T follicular helper cell (primary cell): Measurements from ENCODE around the gene RBM7.

ENCODE experiments used
- DNase-seq: peaks from one replicate; pipeline ENCODE4 v3.0.0-alpha.2; 2020; ENCODE audit warnings: low read depth

The RBM7 gene

DNA sequence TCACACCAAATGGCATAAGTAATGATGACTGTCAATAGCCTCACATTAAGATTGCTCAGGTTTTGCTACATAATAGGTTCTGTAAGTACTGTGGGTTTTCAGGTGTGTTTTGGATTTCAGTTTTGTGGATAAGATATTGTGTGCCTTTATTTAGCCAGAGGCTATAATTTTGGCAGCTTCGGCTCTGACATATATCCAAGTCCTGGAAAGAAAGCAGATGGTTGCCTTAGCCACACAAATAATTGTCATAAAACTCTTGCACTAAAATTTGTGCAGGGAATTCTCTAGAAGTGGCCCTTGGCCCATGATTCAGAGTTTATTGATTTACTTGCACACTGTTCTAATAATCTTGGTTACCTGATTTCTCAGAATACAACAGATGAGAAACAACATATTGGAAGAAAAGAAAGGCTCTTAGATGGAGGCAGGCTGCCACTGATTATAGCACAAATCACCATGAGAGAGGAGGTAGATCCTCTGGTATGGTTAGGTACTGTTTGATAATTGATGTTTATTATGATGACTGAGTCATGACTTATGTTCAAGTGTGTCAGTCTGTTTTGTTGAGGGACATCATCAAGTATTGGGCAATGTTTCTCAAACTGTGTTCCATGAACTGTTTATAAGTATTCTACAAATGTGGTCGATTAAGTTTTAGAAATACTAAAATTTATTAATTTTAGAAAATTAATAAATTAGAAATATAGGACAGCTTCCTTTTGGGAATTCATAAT, 48.5 kb downstream of the RBM7 start:
- no peak for DNase-seq

DNA sequence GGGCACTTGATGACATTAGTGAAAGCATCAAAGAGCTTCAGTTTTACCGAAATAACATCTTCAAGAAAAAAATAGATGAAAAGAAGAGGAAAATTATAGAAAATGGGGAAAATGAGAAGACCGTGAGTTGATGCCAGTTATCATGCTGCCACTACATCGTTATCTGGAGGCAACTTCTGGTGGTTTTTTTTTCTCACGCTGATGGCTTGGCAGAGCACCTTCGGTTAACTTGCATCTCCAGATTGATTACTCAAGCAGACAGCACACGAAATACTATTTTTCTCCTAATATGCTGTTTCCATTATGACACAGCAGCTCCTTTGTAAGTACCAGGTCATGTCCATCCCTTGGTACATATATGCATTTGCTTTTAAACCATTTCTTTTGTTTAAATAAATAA, 49.4 kb downstream of the RBM7 start:
- DNase-seq = no peak

DNA sequence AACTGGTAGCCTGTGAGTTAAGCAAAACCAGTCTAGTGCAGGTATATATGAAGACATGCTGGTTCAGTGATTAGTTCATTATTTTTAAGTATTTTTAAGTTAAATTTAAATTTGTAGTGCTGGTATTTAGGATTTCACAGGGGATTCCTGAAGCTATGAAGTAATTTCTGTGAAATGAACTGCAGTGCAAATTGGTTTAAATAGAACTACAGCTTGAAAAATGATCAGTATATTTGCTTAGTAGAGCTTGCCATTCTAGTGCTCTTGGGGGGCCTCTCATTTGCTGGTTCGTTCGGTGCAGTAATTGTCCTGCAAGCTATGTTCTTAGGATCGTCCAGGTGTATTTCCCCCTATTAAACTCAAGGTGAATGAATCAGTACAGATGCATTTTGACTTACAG, 51.9 kb downstream of the RBM7 start:
- no peak for DNase-seq
